H1 (cell line): ENCODE results near the gene PNRC2. TPM values are rescaled to one million over a fixed set of nuclear protein-coding genes. Genes with fewer than 3 reads are reported as not detected.

Experiments
- CTCF ChIA-PET: fragments of 300-600 bp; sonication (Branson Sonifier 250); formaldehyde crosslinking; loops from one replicate; lab custom pipeline; 2021; ENCODE audit not compliant: partially characterized antibody; lab: Charles Lee
- POLR2A ChIA-PET: fragments of 300-600 bp; sonication (Branson Sonifier 250); formaldehyde crosslinking; loops from one replicate; lab custom pipeline; 2021; ENCODE audit warnings: inconsistent platforms; ENCODE audit not compliant: partially characterized antibody; lab: Charles Lee
- DNase-seq, 2 experiments: peaks; one replicate each; pipeline versions ENCODE4 v3.0.0 to v3.0.0-alpha.2; 2010 to 2022; ENCODE audit warnings: low spot score in 2 of 2, low read depth in 1 of 2, mixed read lengths in 1 of 2
- FAIRE-seq: peaks from 2 replicates; lab custom pipeline; 2011; peaks lifted over from hg19 to GRCh38; lab: Jason Lieb, UNC
- H2AFZ ChIP-seq: 2 replicates; pipeline ENCODE4 v1.8.1; 2012; ENCODE audit warnings: low read length, inconsistent platforms
- H2AK5ac ChIP-seq: 2 replicates; pipeline ENCODE4 v1.6.1; 2013; ENCODE audit warnings: low read depth, low read length
- H2BK120ac ChIP-seq: replicated peaks from 2 replicates; pipeline ENCODE3; 2013; ENCODE audit warnings: low read depth, low read length, inconsistent platforms
- H2BK12ac ChIP-seq: 2 replicates; pipeline ENCODE4 v1.6.1; 2013; ENCODE audit warnings: low read depth, low read length
- H2BK15ac ChIP-seq: 2 replicates; pipeline ENCODE4 v1.6.1; 2013; ENCODE audit warnings: low read length
- H2BK20ac ChIP-seq: 2 replicates; pipeline ENCODE4 v1.6.1; 2013; ENCODE audit warnings: low read length
- H2BK5ac ChIP-seq: 2 replicates; pipeline ENCODE4 v1.6.1; 2013; ENCODE audit warnings: low read depth, low read length
- H3K14ac ChIP-seq: 2 replicates; pipeline ENCODE4 v1.6.1; 2013; ENCODE audit warnings: inconsistent platforms; ENCODE audit not compliant: insufficient read length
- H3K18ac ChIP-seq: 2 replicates; pipeline ENCODE4 v1.6.1; 2013; ENCODE audit warnings: low read length; ENCODE audit errors: extremely low read depth
- H3K23ac ChIP-seq: 2 replicates; pipeline ENCODE4 v1.6.1; 2013; ENCODE audit warnings: inconsistent platforms; ENCODE audit not compliant: insufficient read length
- H3K23me2 ChIP-seq: 2 replicates; pipeline ENCODE4 v1.6.1; 2013; ENCODE audit warnings: low read depth, low read length
- H3K27ac ChIP-seq: 2 replicates; pipeline ENCODE4 v1.6.1; 2011; ENCODE audit warnings: low read depth, low read length, inconsistent platforms
- H3K27me3 ChIP-seq, 4 experiments: replicated peaks in 1 of 4; 1 replicate in 1 of 4; 2 replicates in 3 of 4; pipeline versions ENCODE4 v1.6.1 to v1.8.1; 2011 to 2013; ENCODE audit warnings: low read length in 3 of 4, mild to moderate bottlenecking in 3 of 4, inconsistent platforms in 2 of 4, mixed read lengths in 2 of 4, moderate library complexity in 1 of 4; ENCODE audit not compliant: control insufficient read depth in 3 of 4, insufficient read depth in 3 of 4; ENCODE audit errors: extremely low read depth in 1 of 4
- H3K36me3 ChIP-seq, 4 experiments: 2 replicates each; pipeline versions ENCODE4 v1.6.1 to v1.8.1; 2011 to 2013; ENCODE audit warnings: mild to moderate bottlenecking in 4 of 4, low read length in 3 of 4, moderate library complexity in 2 of 4, control low read depth in 1 of 4, inconsistent platforms in 1 of 4; ENCODE audit not compliant: insufficient read depth in 4 of 4, control insufficient read depth in 2 of 4
- H3K4ac ChIP-seq: replicated peaks from 2 replicates; pipeline ENCODE3; 2013; ENCODE audit warnings: low read length, low read depth, mixed read lengths, inconsistent platforms; ENCODE audit not compliant: insufficient read length
- H3K4me1 ChIP-seq, 4 experiments: replicated peaks in 1 of 4; 1 replicate in 1 of 4; 2 replicates in 3 of 4; pipeline versions ENCODE4 v1.6.1 to v1.8.1; 2011 to 2013; ENCODE audit warnings: low read length in 3 of 4, inconsistent platforms in 2 of 4, mixed read lengths in 1 of 4; ENCODE audit not compliant: insufficient read depth in 4 of 4, control insufficient read depth in 3 of 4
- H3K4me2 ChIP-seq, 2 experiments: 2 replicates each; pipeline versions ENCODE4 v1.6.1 to v1.8.1; 2011 to 2013; ENCODE audit warnings: low read depth in 2 of 2, low read length in 2 of 2, control low read depth in 1 of 2, inconsistent platforms in 1 of 2, mild to moderate bottlenecking in 1 of 2; ENCODE audit not compliant: insufficient read depth in 1 of 2
- H3K4me3 ChIP-seq, 4 experiments: fragments of 200-600, 300-600 bp in 1 of 4; sonication (generic), shearing (Covaris generic), sonication (Bioruptor Twin) in 1 of 4; 2 replicates each; pipeline versions ENCODE4 v1.5.1 to v1.8.1; 2011 to 2016; ENCODE audit warnings: low read length in 4 of 4, low read depth in 3 of 4, control low read depth in 2 of 4, inconsistent platforms in 2 of 4, mild to moderate bottlenecking in 2 of 4, mixed read lengths in 1 of 4, moderate library complexity in 1 of 4; ENCODE audit not compliant: insufficient read depth in 2 of 4; ENCODE audit errors: extremely low read depth in 1 of 4
- H3K56ac ChIP-seq: replicated peaks from 2 replicates; pipeline ENCODE3; 2013; ENCODE audit warnings: low read depth, mild to moderate bottlenecking, mixed read lengths, low read length, inconsistent platforms; ENCODE audit not compliant: insufficient read length
- H3K79me1 ChIP-seq: 2 replicates; pipeline ENCODE4 v1.6.1; 2013; ENCODE audit warnings: low read depth, low read length, control low read depth
- H3K79me2 ChIP-seq, 2 experiments: 2 replicates each; pipeline versions ENCODE4 v1.6.1 to v1.8.1; 2012 to 2013; ENCODE audit warnings: low read length in 2 of 2, mild to moderate bottlenecking in 2 of 2, inconsistent platforms in 1 of 2; ENCODE audit not compliant: insufficient read depth in 2 of 2, control insufficient read depth in 1 of 2
- H3K9ac ChIP-seq, 4 experiments: replicated peaks in 1 of 4; 1 replicate in 1 of 4; 2 replicates in 3 of 4; pipeline versions ENCODE4 v1.6.1 to v1.8.1; 2011 to 2013; ENCODE audit warnings: low read depth in 3 of 4, low read length in 3 of 4, control low read depth in 2 of 4, mild to moderate bottlenecking in 2 of 4, moderate library complexity in 2 of 4, inconsistent platforms in 1 of 4; ENCODE audit errors: extremely low read depth in 1 of 4
- H3K9me3 ChIP-seq, 2 experiments: 2 replicates each; pipeline versions ENCODE4 v1.6.1 to v1.8.1; 2012 to 2013; ENCODE audit warnings: mild to moderate bottlenecking in 2 of 2, moderate library complexity in 2 of 2, control low read depth in 1 of 2, inconsistent platforms in 1 of 2, low read depth in 1 of 2, low read length in 1 of 2, mixed read lengths in 1 of 2; ENCODE audit not compliant: insufficient read depth in 2 of 2
- H4K20me1 ChIP-seq, 2 experiments: replicated peaks in 1 of 2; 2 replicates each; pipeline versions ENCODE3 to v1.8.1; 2011 to 2013; ENCODE audit warnings: inconsistent platforms in 2 of 2, low read length in 2 of 2, mild to moderate bottlenecking in 1 of 2; ENCODE audit not compliant: insufficient read depth in 2 of 2, control insufficient read depth in 1 of 2
- H4K5ac ChIP-seq: 2 replicates; pipeline ENCODE4 v1.6.1; 2013; ENCODE audit warnings: low read length, low read depth, mixed read lengths, inconsistent platforms; ENCODE audit not compliant: insufficient read length
- H4K8ac ChIP-seq: 2 replicates; pipeline ENCODE4 v1.8.0; 2013; ENCODE audit warnings: mild to moderate bottlenecking, moderate library complexity, low read length, inconsistent platforms; ENCODE audit not compliant: insufficient read depth; ENCODE audit errors: extremely low read depth
- H4K91ac ChIP-seq: replicated peaks from 2 replicates; pipeline ENCODE3; 2013; ENCODE audit warnings: low read length, mixed read lengths, inconsistent platforms; ENCODE audit not compliant: insufficient read length
- CBX8 ChIP-seq: fragments of 300-800, 300-1000 bp; sonication (generic); IDR thresholded peaks from 2 replicates; pipeline ENCODE4 v1.7.1; 2016; ENCODE audit warnings: low read depth, low read length, borderline replicate concordance
- CHD1 ChIP-seq: IDR thresholded peaks from 2 replicates; pipeline ENCODE4 v1.6.1; 2012; ENCODE audit warnings: low read depth, low read length, improper control_type of control experiment
- CHD2 ChIP-seq: IDR thresholded peaks from 2 replicates; pipeline ENCODE4 v1.6.1; 2012; ENCODE audit warnings: low read length, improper control_type of control experiment
- EGR1 ChIP-seq: IDR thresholded peaks from 2 replicates; pipeline ENCODE4 v1.6.1; 2011; ENCODE audit warnings: low read depth, low read length, borderline replicate concordance
- EZH2 ChIP-seq: fragments of 200-600 bp; sonication (generic); IDR thresholded peaks from 2 replicates; pipeline ENCODE4 v1.7.1; 2012; ENCODE audit warnings: low read depth, mild to moderate bottlenecking, moderate library complexity, low read length, inconsistent platforms; ENCODE audit not compliant: severe bottlenecking
- HDAC6 ChIP-seq: IDR thresholded peaks from one replicate; pipeline ENCODE4 v1.7.1; 2012; ENCODE audit warnings: low read depth, mild to moderate bottlenecking, inconsistent platforms, low read length, moderate library complexity
- NRF1 ChIP-seq: IDR thresholded peaks from 2 replicates; pipeline ENCODE4 v1.6.1; 2011; ENCODE audit warnings: mild to moderate bottlenecking, low read depth, low read length, improper control_type of control experiment
- POLR2A ChIP-seq, 2 experiments: IDR thresholded peaks; 1 replicate in 1 of 2; 2 replicates in 1 of 2; pipeline ENCODE4 v1.6.1; 2011; ENCODE audit warnings: low read depth in 2 of 2, low read length in 2 of 2, mild to moderate bottlenecking in 2 of 2; ENCODE audit errors: control extremely low read depth in 1 of 2
- RAD21 ChIP-seq, 2 experiments: IDR thresholded peaks in 1 of 2; conservative IDR thresholded peaks in 1 of 2; 2 replicates each; pipeline ENCODE4 v1.6.1; 2011; ENCODE audit warnings: low read depth in 2 of 2, low read length in 2 of 2, improper control_type of control experiment in 1 of 2, inconsistent platforms in 1 of 2, mild to moderate bottlenecking in 1 of 2, moderate library complexity in 1 of 2
- SAP30 ChIP-seq: fragments of 300-600 bp; sonication (generic); IDR thresholded peaks from 2 replicates; pipeline ENCODE4 v1.7.1; 2012; ENCODE audit warnings: low read length, moderate library complexity, mild to moderate bottlenecking, inconsistent platforms; ENCODE audit not compliant: insufficient read depth, insufficient replicate concordance
- SIX5 ChIP-seq: IDR thresholded peaks from 2 replicates; pipeline ENCODE4 v1.6.1; 2011; ENCODE audit warnings: mild to moderate bottlenecking, low read depth, low read length
- SP2 ChIP-seq: IDR thresholded peaks from 2 replicates; pipeline ENCODE4 v1.6.1; 2012; ENCODE audit warnings: mild to moderate bottlenecking, low read length, inconsistent platforms
- SP4 ChIP-seq: IDR thresholded peaks from 2 replicates; pipeline ENCODE4 v1.6.1; 2012; ENCODE audit warnings: low read length, inconsistent platforms
- SUZ12 ChIP-seq: fragments of 200-600 bp; sonication (generic); IDR thresholded peaks from 2 replicates; pipeline ENCODE4 v1.6.1; 2012; ENCODE audit warnings: mild to moderate bottlenecking, inconsistent platforms, low read length, moderate library complexity, mixed read lengths
- TAF1 ChIP-seq: IDR thresholded peaks from 2 replicates; pipeline ENCODE4 v1.6.1; 2011; ENCODE audit warnings: mild to moderate bottlenecking, low read depth, low read length
- TBP ChIP-seq: IDR thresholded peaks from 2 replicates; pipeline ENCODE4 v1.6.1; 2011; ENCODE audit warnings: low read depth, low read length, improper control_type of control experiment
- WGBS, 2 experiments: shearing (Covaris generic) in 1 of 2; methylation state at CpG; one replicate each; pipeline versions ENCODE4 v1.1.6 to v1.1.7; 2013 to 2015; ENCODE audit warnings: low lambda C conversion rate in 2 of 2, mixed read lengths in 2 of 2, inconsistent platforms in 1 of 2, low coverage in 1 of 2, missing lambda C conversion rate in 1 of 2; ENCODE audit not compliant: insufficient replicate concordance in 2 of 2, insufficient coverage in 1 of 2, insufficient read length in 1 of 2; ENCODE audit errors: extremely low coverage in 1 of 2, missing lambda C conversion rate in 1 of 2; 5-methylcytosine and 5-hydroxymethylcytosine counted together
- polyA plus RNA-seq, 7 experiments: library from polyadenylated mRNA; depleted of rRNA in 3 of 7; stranded (reverse) in 5 of 7; unstranded in 2 of 7; fragments of >200 nt in 5 of 7; fragments of 200-250 nt in 2 of 7; gene quantifications; 1 replicate in 5 of 7; 2 replicates in 1 of 7; 4 replicates in 1 of 7; pipeline versions ENCODE4 v1.2.1 to v1.2.3, GENCODE V29; 2011 to 2013; ENCODE audit warnings: missing spikeins in 2 of 7, mixed read lengths in 2 of 7
- total RNA-seq: library from RNA; stranded (reverse); fragmentation: NEBNext Ultra II Directional; extraction: Animal tissue kit (Norgen Biotek cat#: 25700); gene quantifications from 2 replicates; pipeline ENCODE4 v1.2.1, GENCODE V29; 2021

Gene PNRC2
- total and polyA plus RNA-seq, 2 of the 8 experiments (the other 6 are each of a cell fraction or from before 2014, with no cell fraction given) = 57.5 to 147 TPM

GRCh38 chr1:23977854-23978191, 18.2 kb downstream of the PNRC2 start:
- no peak overlapping the region for H2BK20ac ChIP-seq
- CTCF ChIA-PET = no interaction called here
- H3K27ac ChIP-seq = no peak overlapping the region
- TF ChIP-seq SAP30 = no peak
- no peak for TF ChIP-seq SUZ12
- no peak for TF ChIP-seq SIX5
- no peak for TF ChIP-seq SP4
- no peak for TF ChIP-seq SP2
- TF ChIP-seq NRF1 = no peak
- TF ChIP-seq CHD2 = no peak
- TF ChIP-seq POLR2A (IDR thresholded peaks at IDR 0.05; ENCODE audit: control extremely low read depth in 1 of 2, low read depth in 2 of 2, low read length in 2 of 2) = no peak
- no peak for TF ChIP-seq CBX8
- no peak for TF ChIP-seq EZH2
- TF ChIP-seq TAF1 = no peak
- TF ChIP-seq HDAC6 = no peak
- no peak for TF ChIP-seq EGR1
- no peak for TF ChIP-seq TBP
- no peak for TF ChIP-seq RAD21 (IDR thresholded peaks at IDR 0.05 in 1 of 2, conservative IDR thresholded peaks at IDR 0.05 in 1 of 2; ENCODE audit: low read depth in 2 of 2, low read length in 2 of 2)
- no peak for TF ChIP-seq CHD1

More at GRCh38 chr1:23977854-23978191, 18.2 kb downstream of the PNRC2 start:
- no peak overlapping the region for H2BK12ac ChIP-seq
- POLR2A ChIA-PET = interaction anchor here (1.1 to 12.7 kb wide), 3 partner anchors 16 to 56 kb away, joined by 3 to 267 read pairs (median 4); partner anchors contain the start of gene PNRC2
- no peak overlapping the region for H3K9ac ChIP-seq
- no peak overlapping the region for H4K5ac ChIP-seq
- peaks cover 3 to 61% (median 27%) of the 10 kb centered on the region in 4 experiments; a peak in 7 of 8 replicates for H3K36me3 ChIP-seq
- peaks cover 52 to 73% of the 10 kb centered on the region in 2 experiments for H3K79me2 ChIP-seq
- H3K9me3 ChIP-seq = no peaks in the 10 kb centered on the region
- no peak for FAIRE-seq
- H4K20me1 ChIP-seq = peaks cover 22 to 26% of the 10 kb centered on the region in 2 experiments
- H3K4me1 ChIP-seq = peaks cover 4 to 10% (median 6%) of the 10 kb centered on the region in 4 experiments
- H3K23ac ChIP-seq = no peak overlapping the region
- no peak for DNase-seq
- H2BK5ac ChIP-seq = no peak overlapping the region
- H3K4ac ChIP-seq = no peak overlapping the region
- peak overlapping the region; percentile 72; a peak in 3 of 4 replicates for H3K4me2 ChIP-seq
- peaks cover 4% of the 10 kb centered on the region for H3K23me2 ChIP-seq
- no peak overlapping the region for H4K8ac ChIP-seq
- H3K14ac ChIP-seq = no peak overlapping the region
- no peaks in the 10 kb centered on the region for H3K79me1 ChIP-seq
- no peak overlapping the region for H4K91ac ChIP-seq
- 81% methylated on average over 1 of the region's 1 CpG; no CpG with 5 or more reads in 1 of the 2 experiments for WGBS, 2 experiments
- H3K18ac ChIP-seq = no peak overlapping the region
- no peak overlapping the region for H2AFZ ChIP-seq
- no peaks in the 10 kb centered on the region for H3K27me3 ChIP-seq
- H2BK15ac ChIP-seq = no peak overlapping the region
- H3K56ac ChIP-seq = no peak overlapping the region
- H3K4me3 ChIP-seq = peak overlapping the region in 2 of 4 experiments; percentile 8 to 89; a peak in 3 of 8 replicates
- no peak overlapping the region for H2AK5ac ChIP-seq
- H2BK120ac ChIP-seq = no peak overlapping the region
